Keratinocyte (primary cell): ENCODE results near the gene CACNA1C. TPM values are rescaled to one million over a fixed set of nuclear protein-coding genes. Genes with fewer than 3 reads are reported as not detected.

Experiments
- DNase-seq: peaks from one replicate; pipeline ENCODE4 v3.0.0-alpha.2; 2011; ENCODE audit warnings: low read depth, missing footprints, low spot score
- FAIRE-seq: peaks from 2 replicates; lab custom pipeline; 2011; peaks lifted over from hg19 to GRCh38; lab: Jason Lieb, UNC
- H2AFZ ChIP-seq: 2 replicates; pipeline ENCODE4 v1.6.0; 2012; ENCODE audit warnings: low read length, control low read depth, inconsistent platforms; ENCODE audit not compliant: control insufficient read depth
- H3K27ac ChIP-seq: 2 replicates; pipeline ENCODE4 v1.5.1; 2011; ENCODE audit warnings: low read length; ENCODE audit not compliant: control insufficient read depth, insufficient read depth
- H3K27me3 ChIP-seq: 3 replicates; pipeline ENCODE4 v1.6.0; 2011; ENCODE audit warnings: low read length; ENCODE audit not compliant: control insufficient read depth, insufficient read depth; ENCODE audit errors: extremely low read depth
- H3K36me3 ChIP-seq, 2 experiments: 2 replicates in 1 of 2; 3 replicates in 1 of 2; pipeline ENCODE4 v1.5.1; 2011; ENCODE audit warnings: low read length in 2 of 2, mild to moderate bottlenecking in 1 of 2; ENCODE audit not compliant: control insufficient read depth in 2 of 2, insufficient read depth in 2 of 2; ENCODE audit errors: extremely low read depth in 1 of 2
- H3K4me1 ChIP-seq: 3 replicates; pipeline ENCODE4 v1.5.1; 2011; ENCODE audit warnings: low read length; ENCODE audit not compliant: control insufficient read depth, insufficient read depth; ENCODE audit errors: extremely low read depth
- H3K4me2 ChIP-seq: 3 replicates; pipeline ENCODE4 v1.6.0; 2011; ENCODE audit warnings: low read depth, low read length; ENCODE audit not compliant: control insufficient read depth, insufficient read depth; ENCODE audit errors: extremely low read depth
- H3K4me3 ChIP-seq, 3 experiments: fragments of 200-600 bp in 1 of 3; sonication (generic) in 1 of 3; 2 replicates in 2 of 3; 3 replicates in 1 of 3; pipeline ENCODE4 v1.5.1; 2011 to 2016; ENCODE audit warnings: low read length in 3 of 3, mild to moderate bottlenecking in 3 of 3, control low read depth in 2 of 3, inconsistent platforms in 1 of 3, low read depth in 1 of 3, mixed read lengths in 1 of 3, mixed run types in 1 of 3, moderate library complexity in 1 of 3; ENCODE audit not compliant: control insufficient read depth in 2 of 3, insufficient read depth in 2 of 3; ENCODE audit errors: extremely low read depth in 1 of 3
- H3K79me2 ChIP-seq: 2 replicates; pipeline ENCODE4 v1.6.0; 2012; ENCODE audit warnings: low read length; ENCODE audit not compliant: control insufficient read depth, insufficient read depth
- H3K9ac ChIP-seq: 3 replicates; pipeline ENCODE4 v1.6.0; 2011; ENCODE audit warnings: low read length; ENCODE audit not compliant: control insufficient read depth, insufficient read depth; ENCODE audit errors: extremely low read depth
- H3K9me1 ChIP-seq: 3 replicates; pipeline ENCODE4 v1.6.0; 2011; ENCODE audit warnings: low read length; ENCODE audit not compliant: control insufficient read depth, insufficient read depth; ENCODE audit errors: extremely low read depth
- H3K9me3 ChIP-seq: 2 replicates; pipeline ENCODE4 v1.5.1; 2012; ENCODE audit warnings: low read depth, low read length; ENCODE audit not compliant: control insufficient read depth
- H4K20me1 ChIP-seq: 3 replicates; pipeline ENCODE4 v1.6.0; 2011; ENCODE audit warnings: low read length; ENCODE audit not compliant: control insufficient read depth, insufficient read depth; ENCODE audit errors: extremely low read depth
- EZH2 ChIP-seq: IDR thresholded peaks from one replicate; pipeline ENCODE4 v1.6.1; 2012; ENCODE audit warnings: inconsistent platforms, mild to moderate bottlenecking, low read length, moderate library complexity
- dilution Hi-C: fragments of 300-500 bp; cut with MboI; formaldehyde crosslinking; loops from one replicate; pipeline ENCODE4 v1.7.0; 2020; ENCODE audit warnings: low sequenced_read_pairs; ENCODE audit not compliant: extremely low pct_ligation_motif_present
- polyA plus RNA-seq, 5 experiments: library from polyadenylated mRNA; depleted of rRNA in 3 of 5; stranded (reverse) in 3 of 5; stranded (forward) in 1 of 5; unstranded in 1 of 5; fragments of >200 nt; gene quantifications; 1 replicate in 1 of 5; 2 replicates in 3 of 5; 3 replicates in 1 of 5; pipeline versions ENCODE4 v1.2.1 to v1.2.3, GENCODE V29; 2011 to 2012; ENCODE audit warnings: missing spikeins in 2 of 5, low read depth in 1 of 5, low replicate concordance in 1 of 5
- TF ChIP-seq, protein P1 (sequence below), 3 experiments: IDR thresholded peaks in 1 of 3; conservative IDR thresholded peaks in 1 of 3; optimal IDR thresholded peaks in 1 of 3; 2 replicates in 2 of 3; 3 replicates in 1 of 3; pipeline versions ENCODE3 to v1.5.1; 2011; ENCODE audit warnings: low read length in 3 of 3, mild to moderate bottlenecking in 3 of 3, moderate library complexity in 2 of 3, control low read depth in 1 of 3, inconsistent platforms in 1 of 3; ENCODE audit not compliant: insufficient read depth in 2 of 3; ENCODE audit errors: extremely low read depth in 1 of 3

Gene CACNA1C
- polyA plus RNA-seq, 1 donor (not counting 4 experiments of a cell fraction or from before 2014, with no cell fraction given) = not detected

DNA sequence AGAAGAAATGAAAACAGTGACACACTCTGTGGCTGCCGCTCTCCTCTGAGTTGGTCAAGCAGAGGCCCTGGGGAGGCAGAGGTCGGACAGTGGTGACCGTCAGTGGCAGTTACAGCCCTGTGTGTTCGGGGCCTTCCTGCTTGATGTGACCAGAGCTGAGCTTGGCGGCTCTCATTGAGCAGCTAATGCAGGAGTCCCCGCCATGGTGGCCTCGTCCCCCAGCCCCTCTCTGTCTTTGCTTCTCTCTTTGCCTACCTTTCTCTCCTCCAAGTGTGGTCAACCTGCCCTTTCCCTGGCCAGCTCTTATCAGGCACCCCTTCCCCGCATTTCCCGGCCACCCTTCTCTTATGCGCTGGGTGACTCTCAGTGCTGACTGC lies 362.8 kb downstream of the CACNA1C start:
- H3K4me3 ChIP-seq = no peak overlapping the region
- no peak overlapping the region for H3K9ac ChIP-seq
- H3K9me3 ChIP-seq = no peaks in the 10 kb centered on the region
- no peaks in the 10 kb centered on the region for H3K79me2 ChIP-seq
- TF ChIP-seq EZH2 = no peak
- TF ChIP-seq, protein P1, sequence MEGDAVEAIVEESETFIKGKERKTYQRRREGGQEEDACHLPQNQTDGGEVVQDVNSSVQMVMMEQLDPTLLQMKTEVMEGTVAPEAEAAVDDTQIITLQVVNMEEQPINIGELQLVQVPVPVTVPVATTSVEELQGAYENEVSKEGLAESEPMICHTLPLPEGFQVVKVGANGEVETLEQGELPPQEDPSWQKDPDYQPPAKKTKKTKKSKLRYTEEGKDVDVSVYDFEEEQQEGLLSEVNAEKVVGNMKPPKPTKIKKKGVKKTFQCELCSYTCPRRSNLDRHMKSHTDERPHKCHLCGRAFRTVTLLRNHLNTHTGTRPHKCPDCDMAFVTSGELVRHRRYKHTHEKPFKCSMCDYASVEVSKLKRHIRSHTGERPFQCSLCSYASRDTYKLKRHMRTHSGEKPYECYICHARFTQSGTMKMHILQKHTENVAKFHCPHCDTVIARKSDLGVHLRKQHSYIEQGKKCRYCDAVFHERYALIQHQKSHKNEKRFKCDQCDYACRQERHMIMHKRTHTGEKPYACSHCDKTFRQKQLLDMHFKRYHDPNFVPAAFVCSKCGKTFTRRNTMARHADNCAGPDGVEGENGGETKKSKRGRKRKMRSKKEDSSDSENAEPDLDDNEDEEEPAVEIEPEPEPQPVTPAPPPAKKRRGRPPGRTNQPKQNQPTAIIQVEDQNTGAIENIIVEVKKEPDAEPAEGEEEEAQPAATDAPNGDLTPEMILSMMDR (optimal IDR thresholded peaks at IDR 0.05 in 1 of 3, IDR thresholded peaks at IDR 0.05 in 1 of 3, conservative IDR thresholded peaks at IDR 0.05 in 1 of 3; ENCODE audit: extremely low read depth in 1 of 3, insufficient read depth in 2 of 3, low read length in 3 of 3) = no peak
- no peaks in the 10 kb centered on the region for H3K27me3 ChIP-seq
- H4K20me1 ChIP-seq = no peaks in the 10 kb centered on the region
- dilution Hi-C loops = no loop called here
- H2AFZ ChIP-seq = no peak overlapping the region
- H3K27ac ChIP-seq = no peak overlapping the region
- DNase-seq (no peak), FAIRE-seq (no peak)
- no peaks in the 10 kb centered on the region for H3K9me1 ChIP-seq
- no peaks in the 10 kb centered on the region for H3K36me3 ChIP-seq
- no peak overlapping the region for H3K4me2 ChIP-seq
- H3K4me1 ChIP-seq = no peaks in the 10 kb centered on the region

GRCh38 chr12:2416158-2416557 lies 363.4 kb downstream of the CACNA1C start:
- dilution Hi-C loops = no loop called here
- H3K9me1 ChIP-seq = no peaks in the 10 kb centered on the region
- TF ChIP-seq, protein P1 (optimal IDR thresholded peaks at IDR 0.05 in 1 of 3, IDR thresholded peaks at IDR 0.05 in 1 of 3, conservative IDR thresholded peaks at IDR 0.05 in 1 of 3; ENCODE audit: extremely low read depth in 1 of 3, insufficient read depth in 2 of 3, low read length in 3 of 3) = no peak

More at GRCh38 chr12:2416158-2416557, 363.4 kb downstream of the CACNA1C start:
- Histone ChIP-seq H3K9me3 (no peaks in the 10 kb centered on the region), H2AFZ (no peak overlapping the region), H3K79me2 (no peaks in the 10 kb centered on the region), H4K20me1 (no peaks in the 10 kb centered on the region), H3K27me3 (no peaks in the 10 kb centered on the region), H3K27ac (no peak overlapping the region), H3K4me1 (no peaks in the 10 kb centered on the region), H3K36me3 (no peaks in the 10 kb centered on the region), H3K4me3 (no peak overlapping the region), H3K9ac (no peak overlapping the region), H3K4me2 (no peak overlapping the region)
- no peak for FAIRE-seq
- DNase-seq = no peak
